SU-DHL-6 (cell line): ENCODE data around the gene ATG4A.

Experiments used
- H2AFZ ChIP-seq: fragments of 200-600 bp; sonication (generic); 2 replicates; pipeline ENCODE4 v1.6.1; 2014; ENCODE audit warnings: low read depth, mild to moderate bottlenecking, moderate library complexity, mixed read lengths, antibody characterized with exemption, low read length; ENCODE audit not compliant: severe bottlenecking
- H3F3A ChIP-seq: fragments of 200-600 bp; shearing (Covaris generic); 2 replicates; pipeline ENCODE4 v1.6.0; 2016; ENCODE audit warnings: antibody characterized with exemption, mild to moderate bottlenecking; ENCODE audit not compliant: insufficient read depth
- H3K27ac ChIP-seq: fragments of 200-600 bp; sonication (generic); 2 replicates; pipeline ENCODE4 v1.5.1; 2016; ENCODE audit warnings: low read depth, mild to moderate bottlenecking, low read length, moderate library complexity, mixed read lengths
- H3K27me3 ChIP-seq: fragments of 200-600 bp; sonication (generic), shearing (Covaris generic); 2 replicates; pipeline ENCODE4 v1.6.0; 2014; ENCODE audit warnings: mild to moderate bottlenecking, low read length
- H3K36me3 ChIP-seq: fragments of 200-600 bp; sonication (generic); 2 replicates; pipeline ENCODE4 v1.6.1; 2014; ENCODE audit warnings: mild to moderate bottlenecking, low read length, mixed read lengths
- H3K4me2 ChIP-seq: fragments of 300-600, 200-600 bp; shearing (Covaris generic), sonication (generic); 2 replicates; pipeline ENCODE4 v1.6.0; 2014; ENCODE audit warnings: low read length, low read depth, mild to moderate bottlenecking; ENCODE audit not compliant: poor library complexity, severe bottlenecking
- H3K4me3 ChIP-seq: fragments of 200-600 bp; sonication (generic); 2 replicates; pipeline ENCODE4 v1.5.1; 2014; ENCODE audit warnings: antibody characterized with exemption, low read length, mild to moderate bottlenecking, mixed read lengths; ENCODE audit not compliant: insufficient read depth, poor library complexity, severe bottlenecking
- H3K79me2 ChIP-seq: fragments of 200-600 bp; sonication (generic); 2 replicates; pipeline ENCODE4 v1.6.1; 2014; ENCODE audit warnings: mild to moderate bottlenecking, low read length, moderate library complexity; ENCODE audit not compliant: insufficient read depth
- H3K9ac ChIP-seq: fragments of 200-600 bp; sonication (generic); 2 replicates; pipeline ENCODE4 v1.7.0; 2014; ENCODE audit warnings: mild to moderate bottlenecking, low read length
- H3K9me2 ChIP-seq: fragments of 200-600 bp; sonication (generic); replicated peaks from 2 replicates; pipeline ENCODE4 v1.6.1; 2014; ENCODE audit warnings: low read length; ENCODE audit not compliant: insufficient read depth
- H3K9me3 ChIP-seq: fragments of 200-600 bp; sonication (generic); 2 replicates; pipeline ENCODE4 v1.6.1; 2014; ENCODE audit warnings: low read length, mixed read lengths; ENCODE audit not compliant: insufficient read depth
- H4K20me1 ChIP-seq: fragments of 200-600 bp; sonication (generic); 2 replicates; pipeline ENCODE4 v1.6.1; 2014; ENCODE audit warnings: low read depth, mild to moderate bottlenecking, antibody characterized with exemption, low read length, moderate library complexity, mixed read lengths
- EZH2phosphoT487 ChIP-seq: fragments of 200-600 bp; sonication (generic), shearing (Covaris generic); conservative IDR thresholded peaks from 2 replicates; pipeline ENCODE4 v1.6.1; 2018; ENCODE audit warnings: mild to moderate bottlenecking, antibody characterized with exemption, low read length, moderate library complexity, mixed read lengths
- TF ChIP-seq, protein P1 (sequence below): fragments of 200-600 bp; sonication (generic); IDR thresholded peaks from one replicate; pipeline ENCODE4 v1.5.1; 2017; ENCODE audit warnings: antibody characterized with exemption, mild to moderate bottlenecking, low read length, moderate library complexity; ENCODE audit not compliant: insufficient read depth, poor library complexity, severe bottlenecking

The ATG4A gene

DNA sequence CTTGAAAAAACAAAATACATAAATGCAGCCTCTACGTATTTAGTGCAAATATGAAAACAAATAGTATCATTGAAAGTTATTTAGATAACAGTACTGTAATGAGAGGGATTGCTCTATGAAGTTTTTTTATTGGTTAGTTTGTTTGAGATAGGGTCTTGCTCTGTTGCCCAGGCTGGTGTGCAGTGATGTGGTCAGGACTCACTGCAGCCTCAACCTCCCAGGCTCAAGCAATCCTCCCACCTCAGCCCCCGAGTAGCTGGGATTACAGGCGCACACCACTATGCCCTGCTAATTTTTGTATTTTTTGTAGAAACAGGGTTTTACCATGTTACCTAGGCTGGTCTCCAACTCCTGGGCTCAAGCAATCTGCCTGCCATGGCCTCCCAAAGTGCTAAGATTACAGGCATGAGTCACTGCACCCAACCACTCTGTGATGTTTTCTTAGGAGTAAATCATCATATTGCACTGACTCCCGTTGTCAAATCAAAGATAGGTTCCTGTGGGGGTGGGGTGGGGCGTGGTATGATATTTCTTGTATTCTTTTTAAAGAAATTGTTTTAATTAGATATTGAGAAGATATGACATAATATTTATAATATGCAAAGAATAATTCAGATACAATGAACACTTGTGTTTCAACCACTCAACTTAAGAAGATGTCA lies 75.8 kb downstream of the ATG4A start:
- no peaks in the 10 kb centered on the region for H3K36me3 ChIP-seq
- H3K4me2 ChIP-seq = no peak overlapping the region
- no peak overlapping the region for H3K27ac ChIP-seq
- H4K20me1 ChIP-seq = no peaks in the 10 kb centered on the region
- no peaks in the 10 kb centered on the region for H3K9me3 ChIP-seq
- no peak overlapping the region for H3K4me3 ChIP-seq
- H3F3A ChIP-seq = no peaks in the 10 kb centered on the region
- H3K9me2 ChIP-seq = no peaks in the 10 kb centered on the region
- no peak overlapping the region for H2AFZ ChIP-seq
- TF ChIP-seq EZH2phosphoT487 = no peak
- TF ChIP-seq, protein P1, sequence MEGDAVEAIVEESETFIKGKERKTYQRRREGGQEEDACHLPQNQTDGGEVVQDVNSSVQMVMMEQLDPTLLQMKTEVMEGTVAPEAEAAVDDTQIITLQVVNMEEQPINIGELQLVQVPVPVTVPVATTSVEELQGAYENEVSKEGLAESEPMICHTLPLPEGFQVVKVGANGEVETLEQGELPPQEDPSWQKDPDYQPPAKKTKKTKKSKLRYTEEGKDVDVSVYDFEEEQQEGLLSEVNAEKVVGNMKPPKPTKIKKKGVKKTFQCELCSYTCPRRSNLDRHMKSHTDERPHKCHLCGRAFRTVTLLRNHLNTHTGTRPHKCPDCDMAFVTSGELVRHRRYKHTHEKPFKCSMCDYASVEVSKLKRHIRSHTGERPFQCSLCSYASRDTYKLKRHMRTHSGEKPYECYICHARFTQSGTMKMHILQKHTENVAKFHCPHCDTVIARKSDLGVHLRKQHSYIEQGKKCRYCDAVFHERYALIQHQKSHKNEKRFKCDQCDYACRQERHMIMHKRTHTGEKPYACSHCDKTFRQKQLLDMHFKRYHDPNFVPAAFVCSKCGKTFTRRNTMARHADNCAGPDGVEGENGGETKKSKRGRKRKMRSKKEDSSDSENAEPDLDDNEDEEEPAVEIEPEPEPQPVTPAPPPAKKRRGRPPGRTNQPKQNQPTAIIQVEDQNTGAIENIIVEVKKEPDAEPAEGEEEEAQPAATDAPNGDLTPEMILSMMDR = no peak
- H3K9ac ChIP-seq = no peak overlapping the region
- H3K79me2 ChIP-seq = no peaks in the 10 kb centered on the region
- no peaks in the 10 kb centered on the region for H3K27me3 ChIP-seq

DNA sequence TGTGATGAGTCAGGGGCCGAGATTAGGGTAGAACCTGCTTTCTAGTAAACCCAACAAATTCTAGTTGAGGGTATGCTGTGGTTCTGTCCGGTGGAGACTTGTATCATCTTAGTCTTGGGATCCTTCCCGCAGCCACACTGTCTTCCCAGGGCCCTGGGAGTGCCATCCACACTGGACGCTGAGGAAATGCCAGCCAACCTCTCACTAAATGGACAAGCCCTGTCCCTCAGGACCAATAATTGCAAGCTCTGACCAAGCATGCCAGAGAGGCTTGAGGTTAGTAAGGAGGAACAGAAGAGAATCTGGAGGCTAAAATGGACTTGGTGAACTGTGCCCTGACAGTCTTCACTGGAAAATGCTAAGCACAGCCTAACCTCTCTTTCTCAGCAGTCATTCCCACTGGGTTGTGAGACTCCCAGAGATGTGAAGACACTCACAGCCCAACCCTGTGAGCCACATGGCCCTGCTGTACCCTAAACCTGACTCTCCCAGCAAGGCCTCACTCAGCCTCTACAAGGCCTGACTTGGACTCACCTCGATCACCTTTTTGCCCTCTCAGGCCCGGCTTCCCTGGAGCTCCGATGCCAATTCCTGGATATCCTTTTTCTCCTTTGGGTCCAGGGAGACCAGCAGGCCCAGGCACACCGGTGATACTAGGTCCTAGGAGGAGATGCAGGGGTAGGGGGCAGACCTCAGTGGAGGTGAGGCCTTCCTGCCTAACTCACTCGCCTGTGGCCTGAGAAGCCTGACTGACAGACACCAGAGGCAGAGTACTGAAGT lies 77.6 kb downstream of the ATG4A start:
- Histone ChIP-seq H3K79me2 (no peaks in the 10 kb centered on the region), H3K9ac (no peak overlapping the region), H2AFZ (no peak overlapping the region), H3K27ac (no peak overlapping the region), H3K4me3 (no peak overlapping the region), H3K9me2 (no peaks in the 10 kb centered on the region), H4K20me1 (no peaks in the 10 kb centered on the region), H3K27me3 (no peaks in the 10 kb centered on the region), H3K36me3 (no peaks in the 10 kb centered on the region), H3K4me2 (no peak overlapping the region), H3F3A (no peaks in the 10 kb centered on the region), H3K9me3 (no peaks in the 10 kb centered on the region)
- TF ChIP-seq EZH2phosphoT487 = no peak
- TF ChIP-seq, protein P1 = no peak

DNA sequence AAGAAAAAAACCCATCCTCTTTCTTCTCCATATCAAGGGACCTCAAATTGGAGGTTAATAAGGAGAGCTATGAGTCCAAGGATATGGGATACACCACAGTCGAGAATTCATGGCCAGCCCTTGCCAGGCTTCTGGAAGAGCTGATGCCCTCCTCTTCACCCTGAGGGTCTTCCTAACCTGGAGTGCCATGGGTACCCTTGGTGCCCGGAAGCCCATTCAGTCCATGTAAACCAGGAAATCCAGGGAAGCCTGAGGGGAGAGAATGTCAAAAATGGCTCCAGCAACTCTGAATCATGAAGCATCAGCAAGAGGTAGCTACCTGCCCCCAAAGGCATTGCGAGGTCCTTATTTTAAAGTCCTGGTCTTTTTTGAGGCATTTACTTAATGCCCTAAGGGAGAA lies 78.2 kb downstream of the ATG4A start:
- Histone ChIP-seq H3K4me3 (no peak overlapping the region), H3F3A (no peaks in the 10 kb centered on the region)
- TF ChIP-seq, protein P1 = no peak
- no peak for TF ChIP-seq EZH2phosphoT487

More for the DNA sequence above, 78.2 kb downstream of the ATG4A start:
- Histone ChIP-seq H3K79me2 (no peaks in the 10 kb centered on the region), H3K9me2 (no peaks in the 10 kb centered on the region), H3K9ac (no peak overlapping the region), H3K9me3 (no peaks in the 10 kb centered on the region), H3K36me3 (no peaks in the 10 kb centered on the region), H3K27me3 (no peaks in the 10 kb centered on the region), H3K4me2 (no peak overlapping the region), H4K20me1 (no peaks in the 10 kb centered on the region), H3K27ac (no peak overlapping the region), H2AFZ (no peak overlapping the region)
